ENCODE measurements around the gene CCL15. TPM values are rescaled to one million over a fixed set of nuclear protein-coding genes. Genes with fewer than 3 reads are reported as not detected.
"Not testable (repeated sequence)": the region's sequence is repeated elsewhere in the genome, so short reads cannot be mapped to it uniquely, and the experiment has no call there.

The CCL15 gene
- total RNA-seq, 1 donor from 2014 or later: not detected

- DNase-seq (ENCODE audit: missing footprints) (no peak), ATAC-seq (no peak)
- intact Hi-C loops (cut with DNase I): no loop called here
Observed at GRCh38 chr17:36000732-36001109, 632 bp downstream of the CCL15 start.

- intact Hi-C loops (cut with DNase I): no loop called here
- DNase-seq (ENCODE audit: missing footprints): no peak
- no peak for ATAC-seq
Observed at GRCh38 chr17:35998756-35999155, 2.6 kb downstream of the CCL15 start.

GRCh38 chr17:35998018-35998545 is 3.3 kb downstream of the CCL15 start:
- intact Hi-C loops (cut with DNase I): no loop called here
- ATAC-seq (no peak), DNase-seq (ENCODE audit: missing footprints) (no peak)

- intact Hi-C loops (cut with DNase I); ATAC-seq; DNase-seq (ENCODE audit: missing footprints): not testable (repeated sequence)
Observed at GRCh38 chr17:35995346-35995745, 6.0 kb downstream of the CCL15 start.

- no peak for DNase-seq (ENCODE audit: missing footprints)
Observed at GRCh38 chr17:35991075-35991474, 10.3 kb downstream of the CCL15 start.

GRCh38 chr17:35988164-35988563 is 13.2 kb downstream of the CCL15 start:
- no peak for DNase-seq (ENCODE audit: missing footprints)
- intact Hi-C loops (cut with DNase I): no loop called here
- no peak for ATAC-seq

More at GRCh38 chr17:35991075-35991474, 10.3 kb downstream of the CCL15 start:
- intact Hi-C loops (cut with DNase I): no loop called here
- no peak for ATAC-seq

- intact Hi-C loops (cut with DNase I): no loop called here
- ATAC-seq (no peak), DNase-seq (ENCODE audit: missing footprints) (no peak)
Observed at GRCh38 chr17:35986643-35987042, 14.7 kb downstream of the CCL15 start, which contains the start of gene CCL14. CCL14 (minus strand) TSS chr17:35986729; CDS start chr17:35986649, 80 bp downstream.

GRCh38 chr17:35984140-35984539 is 17.2 kb downstream of the CCL15 start:
- ATAC-seq: no peak
- intact Hi-C loops (cut with DNase I): no loop called here
- DNase-seq (ENCODE audit: missing footprints): no peak

GRCh38 chr17:35982409-35983191 is 18.8 kb downstream of the CCL15 start:
- no peak for ATAC-seq
- DNase-seq (ENCODE audit: missing footprints): no peak
- intact Hi-C loops (cut with DNase I): no loop called here

- intact Hi-C loops (cut with DNase I): no loop called here
- ATAC-seq (no peak), DNase-seq (ENCODE audit: missing footprints) (no peak)
Observed at GRCh38 chr17:35981908-35982330, 19.4 kb downstream of the CCL15 start.

- intact Hi-C loops (cut with DNase I): no loop called here
- DNase-seq (ENCODE audit: missing footprints): no peak
- ATAC-seq: no peak
Observed at GRCh38 chr17:35981246-35981645, 20.1 kb downstream of the CCL15 start, which contains the start of gene CCL16. CCL16 (minus strand) TSS chr17:35981497; CDS start chr17:35981420, 77 bp downstream.

GRCh38 chr17:35978346-35978745 is 23.0 kb downstream of the CCL15 start:
- DNase-seq (ENCODE audit: missing footprints): no peak
- intact Hi-C loops (cut with DNase I): loop anchor here (10.0 kb wide), 1 partner anchor 166 kb away; no protein-coding TSS in a partner anchor
- no peak for ATAC-seq

- ATAC-seq: no peak
- intact Hi-C loops (cut with DNase I): loop anchor here (10.0 kb wide), 1 partner anchor 167 kb away; no protein-coding TSS in a partner anchor
Observed at GRCh38 chr17:35977509-35977908, 23.8 kb downstream of the CCL15 start.

GRCh38 chr17:35973333-35974260 is 27.8 kb downstream of the CCL15 start:
- DNase-seq (ENCODE audit: missing footprints): no peak
- intact Hi-C loops (cut with DNase I): loop anchor here (5.0 to 10.0 kb wide), 2 partner anchors 99 to 171 kb away; no protein-coding TSS in a partner anchor
- no peak for ATAC-seq

More at GRCh38 chr17:35977509-35977908, 23.8 kb downstream of the CCL15 start:
- DNase-seq (ENCODE audit: missing footprints): no peak

- no peak for ATAC-seq
- DNase-seq (ENCODE audit: missing footprints): no peak
- intact Hi-C loops (cut with DNase I): loop anchor here (5.0 to 10.0 kb wide), 2 partner anchors 99 to 172 kb away; no protein-coding TSS in a partner anchor
Observed at GRCh38 chr17:35972945-35973332, 28.4 kb downstream of the CCL15 start.

GRCh38 chr17:35972535-35972934 is 28.8 kb downstream of the CCL15 start:
- intact Hi-C loops (cut with DNase I): loop anchor here (5.0 to 10.0 kb wide), 2 partner anchors 100 to 172 kb away; no protein-coding TSS in a partner anchor
- ATAC-seq: no peak

GRCh38 chr17:35972066-35972465 is 29.3 kb downstream of the CCL15 start:
- intact Hi-C loops (cut with DNase I): loop anchor here (5.0 to 10.0 kb wide), 2 partner anchors 100 to 173 kb away; no protein-coding TSS in a partner anchor
- DNase-seq (ENCODE audit: missing footprints): no peak
- no peak for ATAC-seq

More at GRCh38 chr17:35972535-35972934, 28.8 kb downstream of the CCL15 start:
- DNase-seq (ENCODE audit: missing footprints): no peak

GRCh38 chr17:35969558-35970380 is 31.6 kb downstream of the CCL15 start:
- intact Hi-C loops (cut with DNase I): loop anchor here (2.0 to 10.0 kb wide), 3 partner anchors 103 to 513 kb away; no protein-coding TSS in a partner anchor
- peak; percentile 70 for ATAC-seq

More at GRCh38 chr17:35969558-35970380, 31.6 kb downstream of the CCL15 start:
- DNase-seq (ENCODE audit: missing footprints): no peak

Data from Right ventricle myocardium inferior (tissue), 1 donor.